WTC11 (cell line): ENCODE results near the gene BMPER. TPM values are rescaled to one million over a fixed set of nuclear protein-coding genes. Genes with fewer than 3 reads are reported as not detected.

Experiments
- ATAC-seq: fragments of 200-7000 bp; cut with Tn5 transposase; 2 replicates; pipeline ENCODE4 v1.10.0; 2021; ENCODE audit warnings: mild to moderate bottlenecking, moderate library complexity
- CTCF ChIA-PET: fragments of 300-600 bp; sonication (Branson Sonifier 250); formaldehyde crosslinking; loops from one replicate; lab custom pipeline; 2021; ENCODE audit warnings: antibody characterized with exemption; lab: Charles Lee
- POLR2A ChIA-PET: fragments of 350-600 bp; sonication (Branson Sonifier 250); formaldehyde crosslinking; loops from one replicate; lab custom pipeline; 2021; ENCODE audit warnings: antibody characterized with exemption; lab: Charles Lee
- DNase-seq: peaks from one replicate; pipeline ENCODE4 v3.0.0; 2021; ENCODE audit warnings: low spot score
- H3K27ac Mint-ChIP-seq: 2 replicates; pipeline ENCODE4 v1.8.0; 2021; ENCODE audit warnings: mixed read lengths
- H3K27me3 Mint-ChIP-seq: 2 replicates; pipeline ENCODE4 v1.8.0; 2021; ENCODE audit warnings: low read depth, mild to moderate bottlenecking, moderate library complexity, mixed read lengths
- H3K36me3 Mint-ChIP-seq: 2 replicates; pipeline ENCODE4 v1.8.0; 2021; ENCODE audit warnings: mixed read lengths
- H3K4me1 Mint-ChIP-seq: 2 replicates; pipeline ENCODE4 v1.8.0; 2022; ENCODE audit warnings: mixed read lengths
- H3K4me3 Mint-ChIP-seq: 2 replicates; pipeline ENCODE4 v1.8.0; 2021; ENCODE audit warnings: mild to moderate bottlenecking, moderate library complexity, mixed read lengths
- H3K9me3 Mint-ChIP-seq: 2 replicates; pipeline ENCODE4 v1.8.0; 2021; ENCODE audit warnings: mixed read lengths
- ARID4B ChIP-seq: sonication (generic); formaldehyde crosslinking; IDR thresholded peaks from 2 replicates; pipeline ENCODE4 v1.8.0; 2023; ENCODE audit warnings: missing genetic modification reagents, mild to moderate bottlenecking, borderline replicate concordance
- ATF3 ChIP-seq: sonication (generic); formaldehyde crosslinking; conservative IDR thresholded peaks from 2 replicates; pipeline ENCODE4 v1.8.1; 2022; ENCODE audit warnings: mild to moderate bottlenecking, missing genetic modification reagents
- ATF6 ChIP-seq: sonication (generic); formaldehyde crosslinking; IDR thresholded peaks from 2 replicates; pipeline ENCODE4 v1.8.1; 2023; ENCODE audit warnings: mild to moderate bottlenecking, missing genetic modification reagents
- CREB1 ChIP-seq: sonication (generic); formaldehyde crosslinking; IDR thresholded peaks from 2 replicates; pipeline ENCODE4 v1.8.0; 2023; ENCODE audit warnings: mild to moderate bottlenecking, missing genetic modification reagents
- CREM ChIP-seq: sonication (generic); formaldehyde crosslinking; IDR thresholded peaks from 2 replicates; pipeline ENCODE4 v1.8.1; 2022; ENCODE audit warnings: mild to moderate bottlenecking, missing genetic modification reagents, moderate library complexity
- FOXP4 ChIP-seq: sonication (generic); formaldehyde crosslinking; IDR thresholded peaks from 2 replicates; pipeline ENCODE4 v1.8.0; 2022; ENCODE audit warnings: mild to moderate bottlenecking, missing genetic modification reagents
- GRHL2 ChIP-seq: fragments of 250-450 bp; sonication (Bioruptor Pico); IDR thresholded peaks from 2 replicates; pipeline ENCODE4 v1.8.0; 2022; ENCODE audit warnings: mild to moderate bottlenecking, moderate library complexity; ENCODE audit not compliant: insufficient replicate concordance, severe bottlenecking
- GTF2I ChIP-seq: fragments of 250-450 bp; sonication (Bioruptor Pico); conservative IDR thresholded peaks from 2 replicates; pipeline ENCODE4 v1.4.0; 2021; ENCODE audit warnings: mild to moderate bottlenecking
- MAX ChIP-seq: sonication (generic); formaldehyde crosslinking; IDR thresholded peaks from 2 replicates; pipeline ENCODE4 v1.8.0; 2022; ENCODE audit warnings: mild to moderate bottlenecking, missing genetic modification reagents
- NFYB ChIP-seq: sonication (generic); formaldehyde crosslinking; conservative IDR thresholded peaks from 2 replicates; pipeline ENCODE4 v1.8.0; 2022; ENCODE audit warnings: low read depth, missing genetic modification reagents
- SP1 ChIP-seq: sonication (generic); formaldehyde crosslinking; conservative IDR thresholded peaks from 2 replicates; pipeline ENCODE4 v1.8.1; 2022; ENCODE audit warnings: missing genetic modification reagents
- ZBTB21 ChIP-seq: sonication (generic); formaldehyde crosslinking; IDR thresholded peaks from 2 replicates; pipeline ENCODE4 v1.8.1; 2023; ENCODE audit warnings: mild to moderate bottlenecking, missing genetic modification reagents, borderline replicate concordance
- ZNF263 ChIP-seq: sonication (generic); formaldehyde crosslinking; IDR thresholded peaks from 2 replicates; pipeline ENCODE4 v1.8.1; 2022; ENCODE audit warnings: low read depth, mild to moderate bottlenecking, moderate library complexity, missing genetic modification reagents
- ZNF396 ChIP-seq: fragments of 250-450 bp; sonication (Bioruptor Pico); IDR thresholded peaks from 2 replicates; pipeline ENCODE4 v1.8.0; 2021; ENCODE audit warnings: mild to moderate bottlenecking, moderate library complexity, borderline replicate concordance
- ZNF671 ChIP-seq: fragments of 250-450 bp; sonication (Bioruptor Pico); IDR thresholded peaks from 2 replicates; pipeline ENCODE4 v1.8.0; 2021; ENCODE audit warnings: mild to moderate bottlenecking
- total RNA-seq: library from RNA; stranded (reverse); gene quantifications from 3 replicates; pipeline ENCODE4 v1.2.3, GENCODE V29; 2021
- TF ChIP-seq, protein P1 (sequence below): fragments of 250-450 bp; sonication (Bioruptor Pico); IDR thresholded peaks from 2 replicates; pipeline ENCODE4 v1.9.0; 2021; ENCODE audit warnings: mild to moderate bottlenecking, borderline replicate concordance
- TF ChIP-seq, protein P2 (sequence below): sonication (generic); formaldehyde crosslinking; IDR thresholded peaks from 2 replicates; pipeline ENCODE4 v1.8.0; 2023; ENCODE audit warnings: missing genetic modification reagents
- TF ChIP-seq, protein P3 (sequence below): sonication (generic); formaldehyde crosslinking; IDR thresholded peaks from 2 replicates; pipeline ENCODE4 v1.8.1; 2022; ENCODE audit warnings: mild to moderate bottlenecking, missing genetic modification reagents, moderate library complexity, borderline replicate concordance

Gene BMPER
- total RNA-seq, 1 experiment from 2014 or later = 1.9 TPM

DNA sequence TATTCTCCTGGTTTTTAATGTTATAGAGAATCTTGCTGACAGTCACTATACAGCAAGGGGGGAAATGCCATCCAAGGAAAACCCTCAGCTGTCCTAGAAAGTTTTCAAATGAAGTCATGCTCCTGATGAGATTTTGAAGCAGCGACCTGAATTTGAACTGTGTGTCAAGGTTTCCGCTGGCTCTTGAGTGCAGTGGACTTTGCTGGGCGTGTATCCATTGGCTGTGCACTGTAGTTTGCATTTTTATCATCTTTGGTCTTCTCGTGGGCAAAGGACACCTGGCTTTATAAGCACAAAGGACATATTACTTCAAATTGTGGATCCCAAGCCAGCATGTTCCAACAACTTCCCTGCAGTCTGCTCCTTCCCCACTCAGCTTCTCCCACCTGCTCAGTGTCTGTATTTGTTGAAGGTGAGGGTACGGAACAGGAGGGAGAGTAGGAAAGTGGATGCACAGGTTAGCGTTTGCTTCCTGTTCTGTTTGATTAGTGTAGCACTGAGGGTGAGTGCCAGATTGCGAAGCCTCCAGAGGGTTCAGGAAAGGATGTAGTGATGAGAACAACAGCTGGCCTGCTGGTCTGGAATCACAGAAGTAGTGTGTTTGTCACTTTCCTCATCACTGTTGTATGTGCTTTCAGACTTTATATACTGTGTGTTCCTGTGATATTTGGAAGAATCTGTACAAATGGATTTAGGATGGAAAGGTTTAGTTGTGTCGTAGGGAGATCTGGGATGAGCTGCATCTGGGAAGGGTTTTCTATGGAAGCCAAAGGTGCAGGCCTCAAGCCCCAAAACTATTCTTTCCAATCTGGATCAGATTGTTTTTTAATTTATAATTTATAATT, 204.8 kb downstream of the BMPER start:
- Mint-ChIP-seq H3K27ac (no peak overlapping the region), H3K9me3 (peaks cover 7% of the 10 kb centered on the region)
- TF ChIP-seq ZNF671 (CRISPR knock-in tag) = no peak
- TF ChIP-seq GRHL2 (CRISPR knock-in tag) = no peak
- TF ChIP-seq CREM (CRISPR knock-in tag) = no peak
- TF ChIP-seq FOXP4 = no peak
- TF ChIP-seq CREB1 (CRISPR knock-in tag) = no peak
- TF ChIP-seq, protein P1, sequence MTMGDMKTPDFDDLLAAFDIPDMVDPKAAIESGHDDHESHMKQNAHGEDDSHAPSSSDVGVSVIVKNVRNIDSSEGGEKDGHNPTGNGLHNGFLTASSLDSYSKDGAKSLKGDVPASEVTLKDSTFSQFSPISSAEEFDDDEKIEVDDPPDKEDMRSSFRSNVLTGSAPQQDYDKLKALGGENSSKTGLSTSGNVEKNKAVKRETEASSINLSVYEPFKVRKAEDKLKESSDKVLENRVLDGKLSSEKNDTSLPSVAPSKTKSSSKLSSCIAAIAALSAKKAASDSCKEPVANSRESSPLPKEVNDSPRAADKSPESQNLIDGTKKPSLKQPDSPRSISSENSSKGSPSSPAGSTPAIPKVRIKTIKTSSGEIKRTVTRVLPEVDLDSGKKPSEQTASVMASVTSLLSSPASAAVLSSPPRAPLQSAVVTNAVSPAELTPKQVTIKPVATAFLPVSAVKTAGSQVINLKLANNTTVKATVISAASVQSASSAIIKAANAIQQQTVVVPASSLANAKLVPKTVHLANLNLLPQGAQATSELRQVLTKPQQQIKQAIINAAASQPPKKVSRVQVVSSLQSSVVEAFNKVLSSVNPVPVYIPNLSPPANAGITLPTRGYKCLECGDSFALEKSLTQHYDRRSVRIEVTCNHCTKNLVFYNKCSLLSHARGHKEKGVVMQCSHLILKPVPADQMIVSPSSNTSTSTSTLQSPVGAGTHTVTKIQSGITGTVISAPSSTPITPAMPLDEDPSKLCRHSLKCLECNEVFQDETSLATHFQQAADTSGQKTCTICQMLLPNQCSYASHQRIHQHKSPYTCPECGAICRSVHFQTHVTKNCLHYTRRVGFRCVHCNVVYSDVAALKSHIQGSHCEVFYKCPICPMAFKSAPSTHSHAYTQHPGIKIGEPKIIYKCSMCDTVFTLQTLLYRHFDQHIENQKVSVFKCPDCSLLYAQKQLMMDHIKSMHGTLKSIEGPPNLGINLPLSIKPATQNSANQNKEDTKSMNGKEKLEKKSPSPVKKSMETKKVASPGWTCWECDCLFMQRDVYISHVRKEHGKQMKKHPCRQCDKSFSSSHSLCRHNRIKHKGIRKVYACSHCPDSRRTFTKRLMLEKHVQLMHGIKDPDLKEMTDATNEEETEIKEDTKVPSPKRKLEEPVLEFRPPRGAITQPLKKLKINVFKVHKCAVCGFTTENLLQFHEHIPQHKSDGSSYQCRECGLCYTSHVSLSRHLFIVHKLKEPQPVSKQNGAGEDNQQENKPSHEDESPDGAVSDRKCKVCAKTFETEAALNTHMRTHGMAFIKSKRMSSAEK (CRISPR knock-in tag) = no peak
- no peak for TF ChIP-seq ATF3 (CRISPR knock-in tag)
- TF ChIP-seq, all 79 proteins: peak for 0
- no peaks in the 10 kb centered on the region for H3K27me3 Mint-ChIP-seq
- H3K4me1 Mint-ChIP-seq = peaks cover 25% of the 10 kb centered on the region
- peaks cover 6% of the 10 kb centered on the region for H3K36me3 Mint-ChIP-seq
- H3K4me3 Mint-ChIP-seq = no peak overlapping the region
- ChIA-PET CTCF (no interaction called here), POLR2A (no interaction called here)
- DNase-seq = no peak
- no peak for ATAC-seq

DNA sequence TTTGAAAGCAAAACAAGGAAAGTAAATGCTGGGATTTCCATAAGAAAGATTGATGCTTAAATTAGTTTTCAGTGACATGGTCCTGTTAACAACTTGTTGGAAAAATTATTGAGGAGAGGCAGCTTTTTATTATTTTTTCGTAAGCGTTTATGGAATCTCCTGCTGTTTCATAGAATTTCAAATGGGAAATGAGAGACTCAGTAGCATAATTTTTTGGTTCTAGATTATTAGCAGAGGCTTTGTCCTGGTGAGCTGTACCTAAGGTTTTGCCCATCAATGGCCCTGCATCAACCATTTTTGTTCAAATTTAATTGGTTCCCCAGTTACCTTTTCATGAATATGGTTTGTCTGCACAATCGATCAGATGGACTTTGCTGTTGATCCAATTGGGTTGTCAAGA, 205.7 kb downstream of the BMPER start:
- Mint-ChIP-seq H3K4me3 (no peak overlapping the region), H3K27me3 (no peaks in the 10 kb centered on the region), H3K36me3 (peaks cover 10% of the 10 kb centered on the region), H3K27ac (no peak overlapping the region), H3K4me1 (peaks cover 25% of the 10 kb centered on the region), H3K9me3 (peaks cover 15% of the 10 kb centered on the region)
- ATAC-seq = no peak
- ChIA-PET CTCF (no interaction called here), POLR2A (no interaction called here)
- DNase-seq = no peak
- TF ChIP-seq, protein P2, sequence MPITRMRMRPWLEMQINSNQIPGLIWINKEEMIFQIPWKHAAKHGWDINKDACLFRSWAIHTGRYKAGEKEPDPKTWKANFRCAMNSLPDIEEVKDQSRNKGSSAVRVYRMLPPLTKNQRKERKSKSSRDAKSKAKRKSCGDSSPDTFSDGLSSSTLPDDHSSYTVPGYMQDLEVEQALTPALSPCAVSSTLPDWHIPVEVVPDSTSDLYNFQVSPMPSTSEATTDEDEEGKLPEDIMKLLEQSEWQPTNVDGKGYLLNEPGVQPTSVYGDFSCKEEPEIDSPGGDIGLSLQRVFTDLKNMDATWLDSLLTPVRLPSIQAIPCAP (CRISPR knock-in tag) = no peak
- no peak for TF ChIP-seq ZNF263
- no peak for TF ChIP-seq GTF2I
- no peak for TF ChIP-seq ZBTB21 (CRISPR knock-in tag)
- no peak for TF ChIP-seq MAX (CRISPR knock-in tag)
- no peak for TF ChIP-seq SP1 (CRISPR knock-in tag)
- TF ChIP-seq GRHL2 (CRISPR knock-in tag) = no peak
- no peak for TF ChIP-seq ZNF396
- TF ChIP-seq, protein P3, sequence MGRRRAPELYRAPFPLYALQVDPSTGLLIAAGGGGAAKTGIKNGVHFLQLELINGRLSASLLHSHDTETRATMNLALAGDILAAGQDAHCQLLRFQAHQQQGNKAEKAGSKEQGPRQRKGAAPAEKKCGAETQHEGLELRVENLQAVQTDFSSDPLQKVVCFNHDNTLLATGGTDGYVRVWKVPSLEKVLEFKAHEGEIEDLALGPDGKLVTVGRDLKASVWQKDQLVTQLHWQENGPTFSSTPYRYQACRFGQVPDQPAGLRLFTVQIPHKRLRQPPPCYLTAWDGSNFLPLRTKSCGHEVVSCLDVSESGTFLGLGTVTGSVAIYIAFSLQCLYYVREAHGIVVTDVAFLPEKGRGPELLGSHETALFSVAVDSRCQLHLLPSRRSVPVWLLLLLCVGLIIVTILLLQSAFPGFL (CRISPR knock-in tag) = no peak
- TF ChIP-seq ATF6 = no peak
- TF ChIP-seq NFYB (CRISPR knock-in tag) = no peak
- TF ChIP-seq ARID4B (CRISPR knock-in tag) = no peak
